ENCODE data around the gene TMEM53.
"Not testable (repeated sequence)": the region's sequence is repeated elsewhere in the genome, so short reads cannot be mapped to it uniquely, and the experiment has no call there.

TMEM53 gene

DNA sequence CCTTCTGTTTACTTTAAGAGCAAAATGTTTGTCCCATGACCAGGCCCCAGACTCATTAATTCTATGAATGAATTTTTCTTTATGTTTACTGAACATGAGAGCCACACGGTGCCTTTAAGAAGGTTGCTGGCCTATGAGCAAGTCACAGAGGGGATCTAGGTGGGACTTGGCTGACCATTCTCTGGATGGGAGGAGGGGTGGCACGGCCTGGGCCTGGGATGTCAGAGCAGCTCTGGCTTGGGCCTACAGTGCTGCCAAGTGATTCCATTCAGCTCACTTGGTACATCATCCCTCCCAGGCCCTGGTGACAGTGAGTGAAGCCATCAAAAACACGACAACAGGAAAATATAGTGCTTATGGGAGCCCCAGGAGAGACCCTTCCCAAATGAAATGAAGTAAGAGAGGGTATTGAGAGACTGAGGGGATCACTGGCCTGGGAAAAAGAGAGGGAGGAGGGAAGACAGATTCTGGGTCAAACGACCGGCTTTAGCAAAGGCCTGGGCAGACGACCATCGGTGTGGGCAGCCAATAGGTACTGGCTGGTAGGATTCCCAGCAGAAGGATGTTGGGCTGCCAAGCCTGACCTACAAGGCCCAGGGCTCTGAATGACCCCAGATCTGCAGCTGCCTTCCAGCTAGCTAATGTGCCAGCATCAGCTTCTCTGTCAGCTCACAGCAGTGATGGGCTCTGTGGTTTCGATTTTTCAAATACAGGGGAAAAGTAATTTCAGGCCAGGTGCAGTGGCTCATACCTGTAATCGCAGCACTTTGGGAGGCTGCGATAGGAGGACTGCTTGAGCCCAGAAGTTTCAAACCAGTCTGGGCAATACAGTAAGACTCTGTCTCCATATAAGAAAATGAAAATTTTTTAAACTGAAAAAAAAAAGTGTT is 3.3 kb downstream of the TMEM53 start:
- TF ChIP-seq, protein P1, sequence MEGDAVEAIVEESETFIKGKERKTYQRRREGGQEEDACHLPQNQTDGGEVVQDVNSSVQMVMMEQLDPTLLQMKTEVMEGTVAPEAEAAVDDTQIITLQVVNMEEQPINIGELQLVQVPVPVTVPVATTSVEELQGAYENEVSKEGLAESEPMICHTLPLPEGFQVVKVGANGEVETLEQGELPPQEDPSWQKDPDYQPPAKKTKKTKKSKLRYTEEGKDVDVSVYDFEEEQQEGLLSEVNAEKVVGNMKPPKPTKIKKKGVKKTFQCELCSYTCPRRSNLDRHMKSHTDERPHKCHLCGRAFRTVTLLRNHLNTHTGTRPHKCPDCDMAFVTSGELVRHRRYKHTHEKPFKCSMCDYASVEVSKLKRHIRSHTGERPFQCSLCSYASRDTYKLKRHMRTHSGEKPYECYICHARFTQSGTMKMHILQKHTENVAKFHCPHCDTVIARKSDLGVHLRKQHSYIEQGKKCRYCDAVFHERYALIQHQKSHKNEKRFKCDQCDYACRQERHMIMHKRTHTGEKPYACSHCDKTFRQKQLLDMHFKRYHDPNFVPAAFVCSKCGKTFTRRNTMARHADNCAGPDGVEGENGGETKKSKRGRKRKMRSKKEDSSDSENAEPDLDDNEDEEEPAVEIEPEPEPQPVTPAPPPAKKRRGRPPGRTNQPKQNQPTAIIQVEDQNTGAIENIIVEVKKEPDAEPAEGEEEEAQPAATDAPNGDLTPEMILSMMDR (IDR thresholded peaks at IDR 0.05; ENCODE audit: insufficient read depth, low read length, poor library complexity, severe bottlenecking) = no peak
- H3K36me3 ChIP-seq (ENCODE audit: control insufficient read depth, insufficient read depth, low read length) = no peaks in the 10 kb centered on the region

DNA sequence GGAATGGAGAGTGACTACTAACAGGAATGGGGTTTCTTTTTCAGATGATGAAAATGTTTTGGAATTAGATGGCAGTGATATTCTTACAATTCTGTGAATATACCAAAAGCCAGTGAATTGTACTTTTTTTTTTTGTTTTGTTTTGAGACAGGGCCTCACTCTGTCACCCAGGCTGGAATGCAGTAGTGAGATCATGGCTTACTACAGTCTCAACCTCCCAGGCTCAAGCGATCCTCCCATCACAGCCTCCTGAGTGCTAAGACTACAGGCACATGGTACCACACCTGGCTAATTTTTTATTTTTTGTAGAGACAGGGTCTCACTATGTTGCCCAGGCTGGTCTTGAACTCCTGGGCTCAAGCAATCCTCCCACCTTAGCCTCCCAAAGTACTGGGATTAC is 7.6 kb downstream of the TMEM53 start:
- DNase-seq (ENCODE audit: extremely low read depth, insufficient read length); H3K27me3 ChIP-seq (replicated peaks; ENCODE audit: control insufficient read depth, insufficient read depth, low read length); H3K4me3 ChIP-seq (replicated peaks; ENCODE audit: low read depth, low read length); H3K36me3 ChIP-seq (ENCODE audit: control insufficient read depth, insufficient read depth, low read length): not testable (repeated sequence)

More for the DNA sequence above, 3.3 kb downstream of the TMEM53 start:
- Histone ChIP-seq H3K4me3 (replicated peaks; ENCODE audit: low read depth, low read length) (no peak overlapping the region), H3K27me3 (replicated peaks; ENCODE audit: control insufficient read depth, insufficient read depth, low read length) (no peaks in the 10 kb centered on the region)
- no peak for DNase-seq (ENCODE audit: extremely low read depth, insufficient read length)

DNA sequence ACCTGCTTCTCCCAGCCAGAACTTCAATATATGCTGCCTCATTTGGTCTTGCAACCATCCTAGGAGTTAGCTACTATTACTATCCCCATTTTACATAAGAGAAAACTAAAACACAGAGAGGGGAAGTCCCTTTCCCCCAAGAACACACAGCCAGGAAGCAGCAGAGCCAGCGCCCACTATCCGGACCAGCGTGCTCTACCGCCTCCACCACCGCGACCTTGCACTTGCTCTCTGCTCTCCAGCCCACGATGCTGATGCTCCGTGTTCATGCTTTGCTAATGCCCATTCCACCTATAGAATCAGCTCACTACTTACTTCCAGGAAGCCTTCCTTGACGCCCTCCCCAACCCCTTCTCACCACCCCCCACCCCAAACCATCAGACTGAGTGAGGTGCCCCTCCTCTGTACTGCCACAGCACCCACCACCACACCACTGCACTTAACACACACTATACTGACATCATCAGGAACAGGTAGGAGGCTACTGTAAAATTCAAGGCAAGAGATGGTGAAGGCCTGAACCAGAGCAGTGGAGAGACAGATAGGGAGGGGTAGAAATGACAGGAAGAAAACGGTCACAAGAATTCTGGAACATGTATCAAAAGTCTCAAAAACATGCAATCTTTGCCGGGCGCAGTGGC is 9.4 kb downstream of the TMEM53 start:
- TF ChIP-seq, protein P1 (IDR thresholded peaks at IDR 0.05; ENCODE audit: insufficient read depth, low read length, poor library complexity, severe bottlenecking) = no peak
- Histone ChIP-seq H3K4me3 (replicated peaks; ENCODE audit: low read depth, low read length) (no peak overlapping the region), H3K36me3 (ENCODE audit: control insufficient read depth, insufficient read depth, low read length) (no peaks in the 10 kb centered on the region), H3K27me3 (replicated peaks; ENCODE audit: control insufficient read depth, insufficient read depth, low read length) (no peaks in the 10 kb centered on the region)
- no peak for DNase-seq (ENCODE audit: extremely low read depth, insufficient read length)

DNA sequence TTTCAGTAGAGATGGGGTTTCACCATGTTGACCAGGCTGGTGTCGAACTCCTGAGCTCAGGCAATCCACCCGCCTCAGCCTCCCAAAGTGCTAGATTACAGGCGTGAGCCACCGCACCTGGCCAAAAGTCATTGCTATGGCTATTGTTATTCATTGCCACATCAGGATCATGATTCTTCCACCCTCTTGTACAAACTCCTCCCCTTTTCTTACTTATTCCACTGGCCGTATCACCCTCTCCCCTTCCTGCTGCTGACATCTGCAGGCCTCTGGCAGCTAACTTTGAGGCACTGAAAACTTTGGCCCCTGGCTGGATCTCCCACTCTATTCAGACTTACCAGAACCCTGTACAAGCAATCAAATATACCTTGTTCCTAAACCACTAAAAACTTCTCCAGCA is 10.9 kb downstream of the TMEM53 start:
- H3K36me3 ChIP-seq (ENCODE audit: control insufficient read depth, insufficient read depth, low read length) = no peaks in the 10 kb centered on the region
- TF ChIP-seq, protein P1 (IDR thresholded peaks at IDR 0.05; ENCODE audit: insufficient read depth, low read length, poor library complexity, severe bottlenecking) = no peak
- DNase-seq (ENCODE audit: extremely low read depth, insufficient read length) = no peak
- H3K27me3 ChIP-seq (replicated peaks; ENCODE audit: control insufficient read depth, insufficient read depth, low read length) = no peaks in the 10 kb centered on the region
- no peak overlapping the region for H3K4me3 ChIP-seq (replicated peaks; ENCODE audit: low read depth, low read length)

DNA sequence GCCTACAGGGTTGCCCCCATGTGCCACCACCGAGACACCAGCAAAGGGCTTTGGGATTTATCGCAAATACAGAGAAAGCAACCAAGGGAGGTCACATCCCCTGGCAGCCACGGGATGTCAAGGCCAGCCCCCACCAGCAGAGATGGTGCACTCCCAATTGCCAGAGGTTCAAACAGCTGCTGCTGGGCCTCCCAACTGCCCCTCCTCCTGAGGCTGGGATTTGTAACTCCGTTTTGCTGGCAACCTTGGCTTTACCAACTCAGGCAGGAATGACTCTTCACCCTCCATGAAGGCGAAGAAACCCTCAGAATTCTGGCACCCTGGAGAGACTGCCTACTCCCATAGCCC is 11.6 kb downstream of the TMEM53 start:
- Histone ChIP-seq H3K36me3 (ENCODE audit: control insufficient read depth, insufficient read depth, low read length) (no peaks in the 10 kb centered on the region), H3K27me3 (replicated peaks; ENCODE audit: control insufficient read depth, insufficient read depth, low read length) (no peaks in the 10 kb centered on the region), H3K4me3 (replicated peaks; ENCODE audit: low read depth, low read length) (no peak overlapping the region)
- DNase-seq (ENCODE audit: extremely low read depth, insufficient read length) = no peak
- TF ChIP-seq, protein P1 (IDR thresholded peaks at IDR 0.05; ENCODE audit: insufficient read depth, low read length, poor library complexity, severe bottlenecking) = no peak

All from GM06990 (cell line).